Endothelial cell of umbilical vein (primary cell): Measurements from ENCODE around the gene ZRANB2. TPM values are rescaled to one million over a fixed set of nuclear protein-coding genes. Genes with fewer than 3 reads are reported as not detected.

Source experiments
- BruUV-seq: library from RNA; stranded (reverse); fragments of 400-500 nt; replicated peaks from 2 replicates; lab custom pipeline; 2021; lab: Mats Ljungman, UMichigan
- CTCF ChIA-PET: fragments of 300-600, 350-600 bp; sonication (Branson Sonifier 250); formaldehyde crosslinking; loops from one replicate; lab custom pipeline; 2021; ENCODE audit warnings: antibody characterized with exemption, inconsistent platforms; lab: Charles Lee
- POLR2A ChIA-PET: fragments of 300-600, 350-600 bp; sonication (Branson Sonifier 250); formaldehyde crosslinking; loops from one replicate; lab custom pipeline; 2021; ENCODE audit warnings: antibody characterized with exemption, inconsistent platforms; lab: Charles Lee
- DNase-seq: peaks from one replicate; pipeline ENCODE4 v3.0.0-alpha.2; 2011; ENCODE audit warnings: low read depth, low spot score
- FAIRE-seq: peaks from 2 replicates; lab custom pipeline; 2011; peaks lifted over from hg19 to GRCh38; lab: Jason Lieb, UNC
- H2AFZ ChIP-seq: 2 replicates; pipeline ENCODE4 v1.6.0; 2012; ENCODE audit warnings: low read depth, low read length, control low read depth, inconsistent platforms
- H3K27ac ChIP-seq: 2 replicates; pipeline ENCODE4 v1.5.1; 2011; ENCODE audit warnings: low read depth, mild to moderate bottlenecking, control low read depth, low read length, moderate library complexity; ENCODE audit not compliant: insufficient read depth
- H3K27me3 ChIP-seq, 2 experiments: 2 replicates each; pipeline versions ENCODE4 v1.6.0 to v1.6.1; 2011; ENCODE audit warnings: low read length in 2 of 2, mixed read lengths in 1 of 2; ENCODE audit not compliant: control insufficient read depth in 2 of 2, insufficient read depth in 2 of 2
- H3K36me3 ChIP-seq, 2 experiments: 2 replicates in 1 of 2; 3 replicates in 1 of 2; pipeline ENCODE4 v1.5.1; 2011; ENCODE audit warnings: low read length in 2 of 2, mild to moderate bottlenecking in 1 of 2, moderate library complexity in 1 of 2; ENCODE audit not compliant: control insufficient read depth in 2 of 2, insufficient read depth in 2 of 2; ENCODE audit errors: extremely low read depth in 1 of 2
- H3K4me1 ChIP-seq: 3 replicates; pipeline ENCODE4 v1.5.1; 2011; ENCODE audit warnings: mild to moderate bottlenecking, low read length; ENCODE audit not compliant: control insufficient read depth, insufficient read depth; ENCODE audit errors: extremely low read depth
- H3K4me2 ChIP-seq: 2 replicates; pipeline ENCODE4 v1.6.1; 2011; ENCODE audit warnings: low read length, control low read depth, mixed read lengths; ENCODE audit not compliant: insufficient read depth
- H3K4me3 ChIP-seq, 3 experiments: fragments of 200-600 bp in 1 of 3; sonication (generic), shearing (Covaris generic) in 1 of 3; replicated peaks in 1 of 3; 2 replicates each; pipeline ENCODE4 v1.5.1; 2011 to 2016; ENCODE audit warnings: control low read depth in 3 of 3, low read length in 3 of 3, mild to moderate bottlenecking in 2 of 3, inconsistent platforms in 1 of 3, low read depth in 1 of 3, moderate library complexity in 1 of 3; ENCODE audit not compliant: insufficient read depth in 1 of 3
- H3K79me2 ChIP-seq: 2 replicates; pipeline ENCODE4 v1.6.0; 2012; ENCODE audit warnings: low read length, inconsistent platforms; ENCODE audit not compliant: control insufficient read depth, insufficient read depth
- H3K9ac ChIP-seq: replicated peaks from 2 replicates; pipeline ENCODE3; 2011; ENCODE audit warnings: low read length, control low read depth; ENCODE audit not compliant: insufficient read depth; ENCODE audit errors: extremely low read depth
- H3K9me1 ChIP-seq: replicated peaks from 3 replicates; pipeline ENCODE4 v1.6.0; 2011; ENCODE audit warnings: mild to moderate bottlenecking, low read length; ENCODE audit not compliant: control insufficient read depth, insufficient read depth; ENCODE audit errors: extremely low read depth
- H3K9me3 ChIP-seq: replicated peaks from 2 replicates; pipeline ENCODE4 v1.5.1; 2012; ENCODE audit warnings: low read length, inconsistent platforms; ENCODE audit not compliant: control insufficient read depth, insufficient read depth
- H4K20me1 ChIP-seq: replicated peaks from 2 replicates; pipeline ENCODE3; 2011; ENCODE audit warnings: mild to moderate bottlenecking, low read length; ENCODE audit not compliant: control insufficient read depth, insufficient read depth; ENCODE audit errors: extremely low read depth
- EZH2 ChIP-seq: IDR thresholded peaks from 2 replicates; pipeline ENCODE4 v1.6.1; 2012; ENCODE audit warnings: borderline replicate concordance, low read depth, mild to moderate bottlenecking, moderate library complexity, low read length, inconsistent platforms; ENCODE audit not compliant: severe bottlenecking
- GATA2 ChIP-seq: IDR thresholded peaks from 2 replicates; pipeline ENCODE4 v1.7.0; 2011; ENCODE audit warnings: low read depth, mild to moderate bottlenecking, moderate library complexity, mixed read lengths, low read length; ENCODE audit not compliant: insufficient read length, insufficient read depth
- JUN ChIP-seq: IDR thresholded peaks from 2 replicates; pipeline ENCODE4 v1.6.1; 2011; ENCODE audit warnings: borderline replicate concordance, low read depth; ENCODE audit not compliant: insufficient read length, insufficient read depth
- MAX ChIP-seq: IDR thresholded peaks from 2 replicates; pipeline ENCODE4 v1.6.1; 2011; ENCODE audit not compliant: insufficient read depth, insufficient read length
- MYC ChIP-seq: IDR thresholded peaks from one replicate; pipeline ENCODE4 v1.6.1; 2011; ENCODE audit warnings: mild to moderate bottlenecking, low read depth, low read length
- POLR2A ChIP-seq: IDR thresholded peaks from 2 replicates; pipeline ENCODE4 v1.6.1; 2012; ENCODE audit warnings: low read depth, mild to moderate bottlenecking, control low read depth, low read length
- POLR2AphosphoS5 ChIP-seq: IDR thresholded peaks from 2 replicates; pipeline ENCODE4 v1.6.1; 2012; ENCODE audit warnings: low read depth, mild to moderate bottlenecking, control low read depth, low read length, moderate library complexity; ENCODE audit not compliant: insufficient read depth
- dilution Hi-C: fragments of 300-500 bp; cut with MboI; formaldehyde crosslinking; loops from one replicate; pipeline ENCODE4 v1.15.0; 2019; ENCODE audit warnings: low sequenced_read_pairs; ENCODE audit not compliant: extremely low pct_ligation_motif_present
- intact Hi-C: fragments of 100-400 bp; cut with micrococcal nuclease; formaldehyde crosslinking; loops from one replicate; pipeline ENCODE4 v1.10.0; 2022
- polyA plus RNA-seq, 4 experiments: library from polyadenylated mRNA; depleted of rRNA in 3 of 4; stranded (reverse) in 3 of 4; unstranded in 1 of 4; fragments of >200 nt; gene quantifications; 2 replicates each; pipeline versions ENCODE4 v1.2.1 to v1.2.3, GENCODE V29; 2011 to 2012; ENCODE audit warnings: missing spikeins in 1 of 4
- total RNA-seq: library from RNA; stranded (reverse); gene quantifications from 2 replicates; pipeline ENCODE4 v1.2.3, GENCODE V29; 2021

The ZRANB2 gene
- total and polyA plus RNA-seq, 2 donors (not counting 3 experiments of a cell fraction or from before 2014, with no cell fraction given), result 23.6 to 84.1 TPM

- no TSS peak for BruUV-seq
- H3K36me3 ChIP-seq, result peaks cover 8 to 48% of the 10 kb centered on the region in 2 experiments
- DNase-seq (no peak), FAIRE-seq (no peak)
- POLR2A ChIA-PET, result no interaction called here
- no peak for TF ChIP-seq MYC
- no peak for TF ChIP-seq GATA2
- no peak for TF ChIP-seq POLR2A
- no peak for TF ChIP-seq POLR2AphosphoS5
- TF ChIP-seq EZH2, result no peak
- TF ChIP-seq JUN, result no peak
- no peak overlapping the region for H2AFZ ChIP-seq
- no peaks in the 10 kb centered on the region for H3K4me1 ChIP-seq
- H3K79me2 ChIP-seq, result peaks cover 27% of the 10 kb centered on the region
- no peaks in the 10 kb centered on the region for H3K27me3 ChIP-seq
- H3K9ac ChIP-seq, result no peak overlapping the region
- no peak overlapping the region for H3K4me3 ChIP-seq
- intact Hi-C loops, result no loop called here
- H3K9me1 ChIP-seq, result no peaks in the 10 kb centered on the region
- no peak overlapping the region for H3K4me2 ChIP-seq
- CTCF ChIA-PET, result no interaction called here
- H3K9me3 ChIP-seq, result no peaks in the 10 kb centered on the region
- no peak overlapping the region for H3K27ac ChIP-seq
- dilution Hi-C loops, result no loop called here
- H4K20me1 ChIP-seq, result peaks cover 7% of the 10 kb centered on the region
Measured at GRCh38 chr1:71071720-71072119, 9.1 kb downstream of the ZRANB2 start.

GRCh38 chr1:71068325-71069240, 12.3 kb downstream of the ZRANB2 start:
- no peak overlapping the region for H3K9ac ChIP-seq
- no peak overlapping the region for H3K27ac ChIP-seq
- peaks cover 5% of the 10 kb centered on the region for H4K20me1 ChIP-seq
- no peaks in the 10 kb centered on the region for H3K79me2 ChIP-seq
- FAIRE-seq, result no peak
- DNase-seq, result no peak
- H3K9me3 ChIP-seq, result no peaks in the 10 kb centered on the region
- peaks cover 8 to 60% of the 10 kb centered on the region in 2 experiments for H3K36me3 ChIP-seq
- TF ChIP-seq GATA2 (no peak), MAX (no peak)
- H3K4me2 ChIP-seq, result no peak overlapping the region
- CTCF ChIA-PET, result no interaction called here
- no peaks in the 10 kb centered on the region for H3K27me3 ChIP-seq
- no peak overlapping the region for H2AFZ ChIP-seq
- dilution Hi-C loops (no loop called here), intact Hi-C loops (loop anchor here (5.0 kb wide), 1 partner anchor 821 kb away; no protein-coding TSS in a partner anchor)
- H3K4me1 ChIP-seq, result no peaks in the 10 kb centered on the region
- H3K9me1 ChIP-seq, result no peaks in the 10 kb centered on the region
- H3K4me3 ChIP-seq, result no peak overlapping the region
- BruUV-seq, result no TSS peak
- POLR2A ChIA-PET, result no interaction called here
